Measurements from ENCODE around the gene BTNL2.

DNA sequence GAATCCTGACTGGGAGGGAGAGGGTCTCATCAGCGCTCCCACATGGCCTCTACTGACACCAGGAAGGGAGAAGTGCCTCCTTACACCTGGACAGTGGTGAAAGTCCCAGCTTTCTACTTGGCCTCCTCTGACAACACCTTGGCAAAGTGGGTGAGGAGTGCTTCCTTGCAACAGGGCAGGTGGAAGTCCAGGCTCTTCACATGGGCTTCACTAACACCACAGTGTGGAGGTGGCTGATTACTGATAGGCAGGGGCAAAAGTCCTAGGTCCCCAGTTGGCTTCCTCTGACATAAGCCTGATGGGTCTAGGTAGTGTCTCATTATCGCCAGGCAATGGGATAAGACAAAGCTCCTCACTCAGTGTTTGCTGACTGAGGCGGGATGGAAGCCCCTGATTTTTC, 23.2 kb upstream of the BTNL2 start:
- TF ChIP-seq, protein P1, sequence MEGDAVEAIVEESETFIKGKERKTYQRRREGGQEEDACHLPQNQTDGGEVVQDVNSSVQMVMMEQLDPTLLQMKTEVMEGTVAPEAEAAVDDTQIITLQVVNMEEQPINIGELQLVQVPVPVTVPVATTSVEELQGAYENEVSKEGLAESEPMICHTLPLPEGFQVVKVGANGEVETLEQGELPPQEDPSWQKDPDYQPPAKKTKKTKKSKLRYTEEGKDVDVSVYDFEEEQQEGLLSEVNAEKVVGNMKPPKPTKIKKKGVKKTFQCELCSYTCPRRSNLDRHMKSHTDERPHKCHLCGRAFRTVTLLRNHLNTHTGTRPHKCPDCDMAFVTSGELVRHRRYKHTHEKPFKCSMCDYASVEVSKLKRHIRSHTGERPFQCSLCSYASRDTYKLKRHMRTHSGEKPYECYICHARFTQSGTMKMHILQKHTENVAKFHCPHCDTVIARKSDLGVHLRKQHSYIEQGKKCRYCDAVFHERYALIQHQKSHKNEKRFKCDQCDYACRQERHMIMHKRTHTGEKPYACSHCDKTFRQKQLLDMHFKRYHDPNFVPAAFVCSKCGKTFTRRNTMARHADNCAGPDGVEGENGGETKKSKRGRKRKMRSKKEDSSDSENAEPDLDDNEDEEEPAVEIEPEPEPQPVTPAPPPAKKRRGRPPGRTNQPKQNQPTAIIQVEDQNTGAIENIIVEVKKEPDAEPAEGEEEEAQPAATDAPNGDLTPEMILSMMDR (IDR thresholded peaks at IDR 0.05), result no peak
- TF ChIP-seq EZH2 (IDR thresholded peaks at IDR 0.05), result no peak
- no peak for TF ChIP-seq EZH2phosphoT487 (IDR thresholded peaks at IDR 0.05)

Data from neural progenitor cell (in vitro differentiated cells).